Measurements from ENCODE around the gene SLCO4A1.

Gene SLCO4A1

GRCh38 chr20:62670156-62670555 lies 27.9 kb downstream of the SLCO4A1 start:
- no peak overlapping the region for H3K27ac ChIP-seq
- TF ChIP-seq CTCF (IDR thresholded peaks at IDR 0.05) (no peak), ZFX (IDR thresholded peaks at IDR 0.05; ENCODE audit: borderline replicate concordance) (no peak)

- TF ChIP-seq ZFX (IDR thresholded peaks at IDR 0.05; ENCODE audit: borderline replicate concordance), result no peak
- no peak for TF ChIP-seq CTCF (IDR thresholded peaks at IDR 0.05)
- no peak overlapping the region for H3K27ac ChIP-seq
Measured at GRCh38 chr20:62670998-62671397, 28.7 kb downstream of the SLCO4A1 start.

GRCh38 chr20:62671765-62672164 lies 29.5 kb downstream of the SLCO4A1 start:
- no peak overlapping the region for H3K27ac ChIP-seq
- TF ChIP-seq CTCF (IDR thresholded peaks at IDR 0.05), result no peak
- TF ChIP-seq ZFX (IDR thresholded peaks at IDR 0.05; ENCODE audit: borderline replicate concordance), result no peak

GRCh38 chr20:62674370-62674769 lies 32.1 kb downstream of the SLCO4A1 start:
- no peak for TF ChIP-seq CTCF (IDR thresholded peaks at IDR 0.05)
- no peak for TF ChIP-seq ZFX (IDR thresholded peaks at IDR 0.05; ENCODE audit: borderline replicate concordance)
- no peak overlapping the region for H3K27ac ChIP-seq

- H3K27ac ChIP-seq, result no peak overlapping the region
- TF ChIP-seq CTCF (IDR thresholded peaks at IDR 0.05) (no peak), ZFX (IDR thresholded peaks at IDR 0.05; ENCODE audit: borderline replicate concordance) (no peak)
Measured at GRCh38 chr20:62675156-62675876, 33.0 kb downstream of the SLCO4A1 start.

GRCh38 chr20:62675877-62676260 lies 33.6 kb downstream of the SLCO4A1 start:
- TF ChIP-seq ZFX (IDR thresholded peaks at IDR 0.05; ENCODE audit: borderline replicate concordance) (no peak), CTCF (IDR thresholded peaks at IDR 0.05) (no peak)
- H3K27ac ChIP-seq, result no peak overlapping the region

- H3K27ac ChIP-seq, result no peak overlapping the region
- no peak for TF ChIP-seq CTCF (IDR thresholded peaks at IDR 0.05)
- TF ChIP-seq ZFX (IDR thresholded peaks at IDR 0.05; ENCODE audit: borderline replicate concordance), result no peak
Measured at GRCh38 chr20:62676976-62677375, 34.7 kb downstream of the SLCO4A1 start.
